Measurements from ENCODE around the gene DNAI7.
A peak's percentile ranks its signal among the peaks of the same experiment; 100 is the strongest.

- TF ChIP-seq EP300 (IDR thresholded peaks at IDR 0.05) = no peak
- TF ChIP-seq POLR2A (IDR thresholded peaks at IDR 0.05) = no peak
- peak in 3 of 4 experiments; percentile 20 to 58 (median 38) for TF ChIP-seq CTCF (IDR thresholded peaks at IDR 0.05)
- no peak for TF ChIP-seq POLR2AphosphoS5 (IDR thresholded peaks at IDR 0.05)
These were observed 64.2 kb downstream of the DNAI7 start for GRCh38 chr12:25130741-25131188.

Measured in sigmoid colon (tissue), 4 donors.